PC-3 (cell line): ENCODE data around the gene C19orf12. TPM values are rescaled to one million over a fixed set of nuclear protein-coding genes. Genes with fewer than 3 reads are reported as not detected.
A peak's percentile ranks its signal among the peaks of the same experiment; 100 is the strongest.

Experiments used
- ATAC-seq: fragments of 200-7000 bp; cut with Tn5 transposase; 2 replicates; pipeline ENCODE4 v1.9.1; 2020; ENCODE audit warnings: mild to moderate bottlenecking, moderate library complexity
- BruUV-seq: library from RNA; stranded (reverse); fragments of 400-500 nt; replicated peaks from 2 replicates; lab custom pipeline; 2021; lab: Mats Ljungman, UMichigan
- CTCF ChIA-PET: fragments of 300-600 bp; sonication (Branson Sonifier 250); formaldehyde crosslinking; loops from one replicate; lab custom pipeline; 2022; ENCODE audit warnings: antibody characterized with exemption; lab: Charles Lee
- POLR2A ChIA-PET: fragments of 300-600 bp; sonication (Branson Sonifier 250); formaldehyde crosslinking; loops from one replicate; lab custom pipeline; 2022; ENCODE audit warnings: antibody characterized with exemption; ENCODE audit not compliant: unreplicated experiment; lab: Charles Lee
- DNase-seq: peaks from one replicate; pipeline ENCODE4 v3.0.0-alpha.2; 2015
- H2AFZ ChIP-seq: fragments of 300-600 bp; sonication (generic); 2 replicates; pipeline ENCODE4 v1.6.0; 2016; ENCODE audit warnings: antibody characterized with exemption, low read length
- H3F3A ChIP-seq: fragments of 300-600 bp; sonication (generic); one replicate; pipeline ENCODE4 v1.6.0; 2017; ENCODE audit warnings: antibody characterized with exemption, low read length, control low read depth, mild to moderate bottlenecking; ENCODE audit not compliant: unreplicated experiment
- H3K27ac ChIP-seq: fragments of 300-600 bp; sonication (generic); 2 replicates; pipeline ENCODE4 v1.5.1; 2016; ENCODE audit warnings: mild to moderate bottlenecking, low read length
- H3K27me3 ChIP-seq: fragments of 300-600 bp; sonication (generic); 2 replicates; pipeline ENCODE4 v1.6.1; 2016; ENCODE audit warnings: low read length, mixed read lengths
- H3K36me3 ChIP-seq: fragments of 300-600 bp; sonication (generic); 2 replicates; pipeline ENCODE4 v1.6.1; 2016; ENCODE audit warnings: low read depth, mixed run types, low read length, mixed read lengths
- H3K4me1 ChIP-seq: fragments of 300-600 bp; sonication (generic); 2 replicates; pipeline ENCODE4 v1.5.1; 2016; ENCODE audit warnings: low read length; ENCODE audit not compliant: insufficient read depth
- H3K4me2 ChIP-seq: fragments of 300-600 bp; sonication (generic); 2 replicates; pipeline ENCODE4 v1.6.0; 2016; ENCODE audit warnings: low read length
- H3K4me3 ChIP-seq: fragments of 300-600 bp; sonication (generic); 2 replicates; pipeline ENCODE4 v1.5.1; 2016; ENCODE audit warnings: mild to moderate bottlenecking, low read length, mixed read lengths
- H3K79me2 ChIP-seq: fragments of 300-600 bp; sonication (generic); 2 replicates; pipeline ENCODE4 v1.6.1; 2017; ENCODE audit warnings: low read length, mixed read lengths
- H3K9ac ChIP-seq: fragments of 300-600 bp; sonication (generic); 2 replicates; pipeline ENCODE4 v1.6.0; 2016; ENCODE audit warnings: mild to moderate bottlenecking, low read length
- H3K9me2 ChIP-seq: fragments of 300-600 bp; sonication (generic); replicated peaks from 2 replicates; pipeline ENCODE4 v1.6.1; 2016; ENCODE audit warnings: mixed run types, low read length, mixed read lengths
- H3K9me3 ChIP-seq: fragments of 300-600 bp; sonication (generic); 2 replicates; pipeline ENCODE4 v1.6.1; 2016; ENCODE audit warnings: low read length, mixed read lengths
- H4K20me1 ChIP-seq: fragments of 300-600 bp; sonication (generic); 2 replicates; pipeline ENCODE4 v1.6.1; 2016; ENCODE audit warnings: low read length, mixed read lengths
- CTCF ChIP-seq: fragments of 300-600 bp; sonication (generic); conservative IDR thresholded peaks from 2 replicates; pipeline ENCODE4 v1.5.1; 2017; ENCODE audit warnings: antibody characterized with exemption, low read depth, mild to moderate bottlenecking, low read length
- EZH2 ChIP-seq: fragments of 300-600 bp; sonication (generic); IDR thresholded peaks from one replicate; pipeline ENCODE4 v1.6.1; 2017; ENCODE audit warnings: antibody characterized with exemption, mild to moderate bottlenecking, low read length; ENCODE audit not compliant: unreplicated experiment
- EZH2phosphoT487 ChIP-seq: fragments of 300-600 bp; sonication (generic); IDR thresholded peaks from 2 replicates; pipeline ENCODE4 v1.6.1; 2018; ENCODE audit warnings: mild to moderate bottlenecking, antibody characterized with exemption, low read length, borderline replicate concordance
- intact Hi-C: fragments of 100-400 bp; cut with micrococcal nuclease; formaldehyde crosslinking; loops from 2 replicates; pipeline ENCODE4 v1.9.0; 2023
- total RNA-seq: library from RNA; depleted of rRNA; stranded (reverse); fragments of >200 nt; gene quantifications from 2 replicates; pipeline ENCODE4 v1.2.3, GENCODE V29; 2014

C19orf12 gene
- total RNA-seq, 1 experiment from 2014 or later = 11.8 TPM

- TF ChIP-seq EZH2 (no peak), EZH2phosphoT487 (no peak), CTCF (no peak)
- Histone ChIP-seq H3K9ac (peak overlapping the region; percentile 90), H3K27ac (peak overlapping the region; percentile 54), H3K36me3 (no peaks in the 10 kb centered on the region), H3K27me3 (no peaks in the 10 kb centered on the region), H4K20me1 (no peaks in the 10 kb centered on the region), H3K79me2 (peaks cover 3% of the 10 kb centered on the region; the same call in 1 of the 2 replicates), H3F3A (no peaks in the 10 kb centered on the region), H3K9me3 (no peaks in the 10 kb centered on the region), H3K4me2 (peak overlapping the region; percentile 90), H3K4me3 (peak overlapping the region; percentile 80), H3K9me2 (no peaks in the 10 kb centered on the region), H2AFZ (peak overlapping the region; percentile 80), H3K4me1 (peaks cover 10% of the 10 kb centered on the region)
- BruUV-seq = TSS peak; percentile 78
- peak; percentile 33 for ATAC-seq
- ChIA-PET POLR2A (interaction anchor here (0.5 to 1.0 kb wide), 3 partner anchors 50 to 106 kb away, joined by 3 read pairs; no protein-coding TSS in a partner anchor), CTCF (interaction anchor here (0.6 to 1.0 kb wide), 3 partner anchors 21 to 91 kb away, joined by 3 read pairs; no protein-coding TSS in a partner anchor)
- peak; percentile 31 for DNase-seq
- intact Hi-C loops = loop anchor here (1.0 kb wide), 2 partner anchors 22 to 106 kb away; no protein-coding TSS in a partner anchor
Observed at GRCh38 chr19:29715701-29716581, 880 bp upstream of the C19orf12 start.

- peak overlapping the region; percentile 90 for H3K4me2 ChIP-seq
- H3K79me2 ChIP-seq = peaks cover 3% of the 10 kb centered on the region; the same call in 1 of the 2 replicates
- H3K4me1 ChIP-seq = peaks cover 10% of the 10 kb centered on the region
- H3K9me3 ChIP-seq = no peaks in the 10 kb centered on the region
- ATAC-seq (peak; percentile 21), DNase-seq (no peak)
- no peaks in the 10 kb centered on the region for H3K9me2 ChIP-seq
- no peaks in the 10 kb centered on the region for H3K27me3 ChIP-seq
- ChIA-PET POLR2A (interaction anchor here (0.6 to 1.1 kb wide), 3 partner anchors 20 to 108 kb away, joined by 3 to 4 read pairs (median 3); no protein-coding TSS in a partner anchor), CTCF (no interaction called here)
- BruUV-seq = no TSS peak
- no peaks in the 10 kb centered on the region for H3K36me3 ChIP-seq
- no peaks in the 10 kb centered on the region for H3F3A ChIP-seq
- H3K9ac ChIP-seq = peak overlapping the region; percentile 90
- intact Hi-C loops = no loop called here
- peak overlapping the region; percentile 54; the same call in 1 of the 2 replicates for H3K27ac ChIP-seq
- no peaks in the 10 kb centered on the region for H4K20me1 ChIP-seq
- H3K4me3 ChIP-seq = peak overlapping the region; percentile 80
- TF ChIP-seq EZH2phosphoT487 = no peak
- TF ChIP-seq EZH2 = no peak
- no peak for TF ChIP-seq CTCF
- peak overlapping the region; percentile 80 for H2AFZ ChIP-seq
Observed at GRCh38 chr19:29714371-29714952, 599 bp downstream of the C19orf12 start.
